T-cell (primary cell): ENCODE measurements around the gene TJP3. TPM values are rescaled to one million over a fixed set of nuclear protein-coding genes. Genes with fewer than 3 reads are reported as not detected.

ENCODE experiments used
- ATAC-seq, 4 experiments: fragments of 200-7000 bp in 3 of 4; fragments of 150-1000 bp in 1 of 4; cut with Tn5 transposase; replicated peaks in 1 of 4; 1 replicate in 3 of 4; 2 replicates in 1 of 4; pipeline ENCODE4 v1.10.0; 2021; ENCODE audit warnings: moderate library complexity in 3 of 4, mild to moderate bottlenecking in 2 of 4, moderate number of reproducible peaks in 1 of 4
- CTCF ChIA-PET, 2 donors: fragments of 300-600 bp; sonication (Branson Sonifier 250); formaldehyde crosslinking; loops; one replicate each; lab custom pipeline; 2022; ENCODE audit warnings: antibody characterized with exemption in 2 of 2; lab: Charles Lee
- POLR2A ChIA-PET, 2 donors: fragments of 300-600 bp; sonication (Branson Sonifier 250); formaldehyde crosslinking; loops; one replicate each; lab custom pipeline; 2022; ENCODE audit warnings: antibody characterized with exemption in 2 of 2; lab: Charles Lee
- DNase-seq, 35 experiments: peaks; one replicate each; pipeline versions ENCODE4 v3.0.0 to v3.0.0-alpha.2; 2013 to 2023
- H3K27ac ChIP-seq: one replicate; pipeline ENCODE4 v1.5.1; 2013; ENCODE audit warnings: low read length
- H3K27me3 ChIP-seq, 2 experiments: replicated peaks in 1 of 2; 1 replicate in 1 of 2; 2 replicates in 1 of 2; pipeline versions ENCODE4 v1.6.1 to v1.7.0; 2013; ENCODE audit warnings: low read length in 1 of 2, mixed read lengths in 1 of 2; ENCODE audit not compliant: control insufficient read depth in 2 of 2, insufficient read depth in 2 of 2; ENCODE audit errors: extremely low read depth in 1 of 2
- H3K36me3 ChIP-seq, 2 donors: 1 replicate in 1 of 2; 2 replicates in 1 of 2; pipeline versions ENCODE4 v1.6.1 to v1.7.0; 2013; ENCODE audit warnings: low read length in 1 of 2; ENCODE audit not compliant: control insufficient read depth in 2 of 2, insufficient read depth in 1 of 2; ENCODE audit errors: extremely low read depth in 1 of 2
- H3K4me1 ChIP-seq, 2 experiments: 1 replicate in 1 of 2; 2 replicates in 1 of 2; pipeline versions ENCODE4 v1.6.1 to v1.7.0; 2013; ENCODE audit warnings: low read length in 2 of 2, mixed read lengths in 1 of 2; ENCODE audit not compliant: insufficient read depth in 2 of 2, control insufficient read depth in 1 of 2; ENCODE audit errors: extremely low read depth in 1 of 2
- H3K4me3 ChIP-seq, 2 donors: 1 replicate in 1 of 2; 2 replicates in 1 of 2; pipeline versions ENCODE4 v1.5.1 to v1.7.0; 2013; ENCODE audit warnings: mild to moderate bottlenecking in 2 of 2, low read length in 1 of 2, moderate library complexity in 1 of 2; ENCODE audit not compliant: control insufficient read depth in 1 of 2; ENCODE audit errors: extremely low read depth in 1 of 2
- H3K9me3 ChIP-seq: 2 replicates; pipeline ENCODE4 v1.7.0; 2013
- H3K27ac Mint-ChIP-seq, 2 donors: one replicate each; pipeline ENCODE4 v1.8.0; 2020 to 2021; ENCODE audit warnings: mild to moderate bottlenecking in 2 of 2, mixed read lengths in 2 of 2
- H3K27me3 Mint-ChIP-seq, 2 donors: one replicate each; pipeline ENCODE4 v1.8.0; 2021 to 2022; ENCODE audit warnings: mixed read lengths in 2 of 2
- H3K36me3 Mint-ChIP-seq: one replicate; pipeline ENCODE4 v1.8.0; 2021; ENCODE audit warnings: mixed read lengths
- H3K4me1 Mint-ChIP-seq, 3 donors: one replicate each; pipeline ENCODE4 v1.8.0; 2020 to 2022; ENCODE audit warnings: mixed read lengths in 3 of 3, mild to moderate bottlenecking in 1 of 3
- H3K4me3 Mint-ChIP-seq, 3 donors: one replicate each; pipeline ENCODE4 v1.8.0; 2020 to 2022; ENCODE audit warnings: mild to moderate bottlenecking in 3 of 3, mixed read lengths in 3 of 3, moderate library complexity in 3 of 3
- H3K9me3 Mint-ChIP-seq, 3 donors: one replicate each; pipeline ENCODE4 v1.8.0; 2020 to 2022; ENCODE audit warnings: mixed read lengths in 3 of 3
- WGBS: methylation state at CpG from one replicate; pipeline ENCODE4 v1.1.5; 2013; ENCODE audit warnings: missing lambda C conversion rate; ENCODE audit not compliant: insufficient coverage; 5-methylcytosine and 5-hydroxymethylcytosine counted together
- total RNA-seq, 35 experiments: library from RNA in 6 of 35; stranded (reverse) in 6 of 35; fragments of 120-200 nt in 1 of 35; gene quantifications; one replicate each; pipeline versions ENCODE4 v1.2.1 to v1.2.4 and lab custom pipeline; 2013 to 2026

TJP3 gene
- total RNA-seq, 5 donors from 2014 or later (not counting 1 experiment from before 2014, with no cell fraction given), result 12.6 to 28.9 (median 19.4) TPM

GRCh38 chr19:3687774-3688706 lies 20.1 kb upstream of the TJP3 start:
- H3K9me3 Mint-ChIP-seq, result no peaks in the 10 kb centered on the region
- Histone ChIP-seq H3K27ac (peak overlapping the region; percentile 49), H3K9me3 (no peaks in the 10 kb centered on the region), H3K4me3 (peak overlapping the region; percentile 53 to 74), H3K27me3 (no peaks in the 10 kb centered on the region), H3K4me1 (peaks cover 0 to 44% of the 10 kb centered on the region in 2 experiments), H3K36me3 (peaks cover 0 to 6% of the 10 kb centered on the region in 2 donors)
- peaks cover 27 to 49% (median 41%) of the 10 kb centered on the region in 3 donors for H3K4me1 Mint-ChIP-seq
- peaks cover 9% of the 10 kb centered on the region for H3K36me3 Mint-ChIP-seq
- ChIA-PET CTCF (interaction anchor here in 1 of 2 donors (0.5 kb wide), 1 partner anchor 451 kb away, joined by 4 read pairs; no protein-coding TSS in a partner anchor), POLR2A (interaction anchor here in 1 of 2 donors (1.6 kb wide), 1 partner anchor 9 kb away, joined by 4 read pairs; no protein-coding TSS in a partner anchor)
- ATAC-seq, result peak; percentile 74 to 90 (median 90)
- DNase-seq, result peak in 26 of 35 experiments; percentile 23 to 72 (median 40)
- no peaks in the 10 kb centered on the region for H3K27me3 Mint-ChIP-seq
- H3K27ac Mint-ChIP-seq, result peak overlapping the region; percentile 92 to 97
- 21% methylated on average over 54 of the region's 55 CpGs for WGBS
- H3K4me3 Mint-ChIP-seq, result peak overlapping the region; percentile 77 to 81 (median 79)

GRCh38 chr19:3690551-3691371 lies 17.4 kb upstream of the TJP3 start:
- POLR2A ChIA-PET, result interaction anchor here in 1 of 2 donors (0.6 kb wide), 1 partner anchor 9 kb away, joined by 3 read pairs; no protein-coding TSS in a partner anchor
- Mint-ChIP-seq H3K27ac (peak overlapping the region; percentile 32 to 81), H3K36me3 (no peaks in the 10 kb centered on the region), H3K9me3 (no peaks in the 10 kb centered on the region), H3K4me1 (peaks cover 27 to 46% (median 37%) of the 10 kb centered on the region in 3 donors), H3K27me3 (no peaks in the 10 kb centered on the region), H3K4me3 (peak overlapping the region in 1 of 3 donors; percentile 13)
- H3K4me3 ChIP-seq, result no peak overlapping the region
- no peaks in the 10 kb centered on the region for H3K27me3 ChIP-seq
- DNase-seq, result no peak
- no peak overlapping the region for H3K27ac ChIP-seq
- H3K9me3 ChIP-seq, result no peaks in the 10 kb centered on the region
- WGBS, result 89% methylated on average over 28 of the region's 31 CpGs
- no peaks in the 10 kb centered on the region for H3K36me3 ChIP-seq
- peaks cover 0 to 44% of the 10 kb centered on the region in 2 experiments for H3K4me1 ChIP-seq
- ATAC-seq, result no peak
- CTCF ChIA-PET, result interaction anchor here in 1 of 2 donors (0.6 to 0.9 kb wide), 5 partner anchors 9 to 469 kb away, joined by 3 read pairs; partner anchors contain the start of gene PIP5K1C

- ChIA-PET POLR2A (no interaction called here), CTCF (no interaction called here)
- Mint-ChIP-seq H3K4me3 (peak overlapping the region in 1 of 3 donors; percentile 13), H3K27ac (no peak overlapping the region), H3K4me1 (peaks cover 27 to 49% (median 42%) of the 10 kb centered on the region in 3 donors), H3K9me3 (no peaks in the 10 kb centered on the region), H3K27me3 (no peaks in the 10 kb centered on the region), H3K36me3 (no peaks in the 10 kb centered on the region)
- no peaks in the 10 kb centered on the region for H3K27me3 ChIP-seq
- no peak overlapping the region for H3K4me3 ChIP-seq
- ATAC-seq (no peak), DNase-seq (no peak)
- WGBS, result 96% methylated on average over 16 of the region's 16 CpGs
- H3K27ac ChIP-seq, result no peak overlapping the region
- H3K36me3 ChIP-seq, result no peaks in the 10 kb centered on the region
- no peaks in the 10 kb centered on the region for H3K9me3 ChIP-seq
- peaks cover 0 to 46% of the 10 kb centered on the region in 2 experiments for H3K4me1 ChIP-seq
Measured at GRCh38 chr19:3691372-3691716, 16.8 kb upstream of the TJP3 start.

GRCh38 chr19:3691726-3692125 lies 16.5 kb upstream of the TJP3 start:
- WGBS, result 96% methylated on average over 13 of the region's 18 CpGs
- ChIA-PET CTCF (no interaction called here), POLR2A (no interaction called here)
- H3K27ac ChIP-seq, result no peak overlapping the region
- Mint-ChIP-seq H3K4me1 (peaks cover 27 to 48% (median 42%) of the 10 kb centered on the region in 3 donors), H3K36me3 (no peaks in the 10 kb centered on the region), H3K27me3 (no peaks in the 10 kb centered on the region), H3K4me3 (no peak overlapping the region), H3K27ac (no peak overlapping the region), H3K9me3 (no peaks in the 10 kb centered on the region)
- H3K9me3 ChIP-seq, result no peaks in the 10 kb centered on the region
- H3K27me3 ChIP-seq, result no peaks in the 10 kb centered on the region
- no peaks in the 10 kb centered on the region for H3K36me3 ChIP-seq
- ATAC-seq (no peak), DNase-seq (no peak)
- H3K4me3 ChIP-seq, result no peak overlapping the region
- peaks cover 0 to 46% of the 10 kb centered on the region in 2 experiments for H3K4me1 ChIP-seq

GRCh38 chr19:3692141-3693024 lies 15.8 kb upstream of the TJP3 start:
- ChIA-PET POLR2A (no interaction called here), CTCF (interaction anchor here (0.6 to 0.8 kb wide), 2 partner anchors 10 to 32 kb away, joined by 3 read pairs; no protein-coding TSS in a partner anchor)
- Mint-ChIP-seq H3K27me3 (no peaks in the 10 kb centered on the region), H3K27ac (no peak overlapping the region), H3K4me1 (peaks cover 21 to 46% (median 36%) of the 10 kb centered on the region in 3 donors), H3K4me3 (no peak overlapping the region), H3K9me3 (no peaks in the 10 kb centered on the region), H3K36me3 (no peaks in the 10 kb centered on the region)
- no peaks in the 10 kb centered on the region for H3K36me3 ChIP-seq
- ATAC-seq (peak; percentile 34 to 56 (median 36)), DNase-seq (peak in 26 of 35 experiments; percentile 25 to 69 (median 49))
- no peak overlapping the region for H3K27ac ChIP-seq
- WGBS, result 94% methylated on average over 25 of the region's 25 CpGs
- no peaks in the 10 kb centered on the region for H3K9me3 ChIP-seq
- H3K4me1 ChIP-seq, result peaks cover 0 to 45% of the 10 kb centered on the region in 2 experiments
- H3K27me3 ChIP-seq, result no peaks in the 10 kb centered on the region
- no peak overlapping the region for H3K4me3 ChIP-seq
